HCT116 (cell line): ENCODE data around the gene B3GNT4. TPM values are rescaled to one million over a fixed set of nuclear protein-coding genes. Genes with fewer than 3 reads are reported as not detected.

ENCODE experiments used
- ATAC-seq: fragments of 200-7000 bp; cut with Tn5 transposase; 2 replicates; pipeline ENCODE4 v1.9.1; 2020; ENCODE audit warnings: mild to moderate bottlenecking, moderate library complexity
- BruUV-seq: library from RNA; stranded (reverse); fragments of 400-500 nt; replicated peaks from 2 replicates; lab custom pipeline; 2021; lab: Mats Ljungman, UMichigan
- CTCF ChIA-PET: fragments of 300-600 bp; sonication (Branson Sonifier 250); formaldehyde crosslinking; loops from one replicate; lab custom pipeline; 2021; ENCODE audit warnings: antibody characterized with exemption; lab: Charles Lee
- POLR2A ChIA-PET: fragments of 300-600, 350-600 bp; sonication (Branson Sonifier 250); formaldehyde crosslinking; loops from one replicate; lab custom pipeline; 2021; ENCODE audit warnings: antibody characterized with exemption; lab: Charles Lee
- RAD21 ChIA-PET, 2 experiments: fragments of 300-600 bp; sonication (Branson Sonifier 250); formaldehyde crosslinking; loops; one replicate each; lab custom pipeline; 2023; ENCODE audit warnings: low total read pairs in 2 of 2; ENCODE audit not compliant: uncharacterized antibody in 2 of 2, unreplicated experiment in 2 of 2, low non-redundant PET in 1 of 2; lab: Charles Lee
- DNase-seq: peaks from one replicate; pipeline ENCODE4 v3.0.0-alpha.2; 2010; ENCODE audit warnings: low read depth, low spot score
- H2AFZ ChIP-seq: fragments of 200-600 bp; shearing (Covaris generic), sonication (generic); 2 replicates; pipeline ENCODE4 v1.6.1; 2017; ENCODE audit warnings: low read depth, mixed run types, mixed read lengths, antibody characterized with exemption, low read length; ENCODE audit not compliant: poor library complexity, severe bottlenecking
- H3K27ac ChIP-seq: 2 replicates; pipeline ENCODE4 v1.5.1; 2012; ENCODE audit warnings: low read depth, low read length
- H3K27me3 ChIP-seq: fragments of 200-600 bp; sonication (generic); 2 replicates; pipeline ENCODE4 v1.6.1; 2016; ENCODE audit warnings: mixed run types, low read length, mixed read lengths; ENCODE audit not compliant: insufficient read depth
- H3K36me3 ChIP-seq, 2 experiments: fragments of 200-500 bp in 1 of 2; fragments of 200-600 bp in 1 of 2; sonication (Bioruptor generic) in 1 of 2; sonication (generic) in 1 of 2; 2 replicates each; pipeline versions ENCODE4 v1.5.1 to v1.6.1; 2014 to 2016; ENCODE audit warnings: low read length in 2 of 2, inconsistent platforms in 1 of 2, mixed read lengths in 1 of 2, mixed run types in 1 of 2; ENCODE audit not compliant: insufficient read depth in 2 of 2, control insufficient read depth in 1 of 2
- H3K4me1 ChIP-seq, 2 experiments: fragments of 200-600 bp in 1 of 2; sonication (generic) in 1 of 2; 2 replicates each; pipeline versions ENCODE4 v1.5.1 to v1.6.1; 2012 to 2017; ENCODE audit warnings: low read length in 2 of 2, inconsistent platforms in 1 of 2, mild to moderate bottlenecking in 1 of 2, mixed read lengths in 1 of 2, mixed run types in 1 of 2, moderate library complexity in 1 of 2; ENCODE audit not compliant: insufficient read depth in 2 of 2, control insufficient read depth in 1 of 2
- H3K4me2 ChIP-seq: fragments of 200-600 bp; sonication (generic); 2 replicates; pipeline ENCODE4 v1.6.1; 2017; ENCODE audit warnings: mixed run types, low read length, mixed read lengths
- H3K4me3 ChIP-seq, 2 experiments: fragments of 200-600 bp in 1 of 2; sonication (generic) in 1 of 2; replicated peaks in 1 of 2; 2 replicates each; pipeline ENCODE4 v1.5.1; 2011 to 2016; ENCODE audit warnings: low read length in 2 of 2, control low read depth in 1 of 2, low read depth in 1 of 2, mild to moderate bottlenecking in 1 of 2, mixed read lengths in 1 of 2, mixed run types in 1 of 2
- H3K79me2 ChIP-seq: fragments of 200-600 bp; sonication (generic); 2 replicates; pipeline ENCODE4 v1.6.1; 2017; ENCODE audit warnings: mild to moderate bottlenecking, mixed run types, low read length, moderate library complexity, mixed read lengths; ENCODE audit not compliant: insufficient read depth
- H3K9ac ChIP-seq: fragments of 200-600 bp; sonication (generic); 2 replicates; pipeline ENCODE4 v1.6.1; 2016; ENCODE audit warnings: low read length, mixed read lengths
- H3K9me2 ChIP-seq: fragments of 200-600 bp; sonication (generic), shearing (Covaris generic); 2 replicates; pipeline ENCODE4 v1.6.1; 2017; ENCODE audit warnings: mixed run types, mild to moderate bottlenecking, moderate library complexity; ENCODE audit not compliant: insufficient read depth
- H3K9me3 ChIP-seq, 2 experiments: fragments of 200-500 bp in 1 of 2; fragments of 200-600 bp in 1 of 2; sonication (Bioruptor generic) in 1 of 2; sonication (generic) in 1 of 2; 2 replicates each; pipeline ENCODE4 v1.6.1; 2014 to 2017; ENCODE audit warnings: low read length in 2 of 2, mixed read lengths in 2 of 2, inconsistent platforms in 1 of 2, low read depth in 1 of 2, mild to moderate bottlenecking in 1 of 2, mixed run types in 1 of 2, moderate library complexity in 1 of 2; ENCODE audit not compliant: control insufficient read depth in 1 of 2, insufficient read depth in 1 of 2
- H4K20me1 ChIP-seq: fragments of 200-600 bp; sonication (generic), shearing (Covaris generic); 2 replicates; pipeline ENCODE4 v1.6.1; 2017; ENCODE audit warnings: mixed run types, mild to moderate bottlenecking, moderate library complexity; ENCODE audit not compliant: insufficient read depth
- CEBPB ChIP-seq: IDR thresholded peaks from 2 replicates; pipeline ENCODE4 v1.6.1; 2012; ENCODE audit warnings: low read depth
- EZH2 ChIP-seq: fragments of 200-600 bp; sonication (generic); IDR thresholded peaks from 2 replicates; pipeline ENCODE4 v1.6.1; 2017; ENCODE audit warnings: antibody characterized with exemption, mixed run types
- POLR2AphosphoS5 ChIP-seq: IDR thresholded peaks from 2 replicates; pipeline ENCODE4 v1.6.1; 2011; ENCODE audit warnings: mild to moderate bottlenecking, low read depth, low read length, moderate library complexity
- RAD21 ChIP-seq: IDR thresholded peaks from 2 replicates; pipeline ENCODE4 v1.6.1; 2012; ENCODE audit warnings: low read depth, mild to moderate bottlenecking
- SP1 ChIP-seq: IDR thresholded peaks from 2 replicates; pipeline ENCODE4 v1.6.1; 2012; ENCODE audit warnings: low read depth
- SRF ChIP-seq: IDR thresholded peaks from 2 replicates; pipeline ENCODE4 v1.6.1; 2012; ENCODE audit warnings: low read depth
- YY1 ChIP-seq: IDR thresholded peaks from 2 replicates; pipeline ENCODE4 v1.6.1; 2011; ENCODE audit warnings: low read length, low read depth, moderate library complexity, mild to moderate bottlenecking; ENCODE audit not compliant: insufficient replicate concordance; ENCODE audit errors: extremely low read depth
- ZFX ChIP-seq: fragments of 450-650 bp; IDR thresholded peaks from 2 replicates; pipeline ENCODE4 v1.6.1; 2017
- intact Hi-C: fragments of 100-400 bp; cut with micrococcal nuclease; formaldehyde crosslinking; loops from 2 replicates; pipeline ENCODE4 v1.10.0; 2022
- total RNA-seq: library from RNA; stranded (reverse); gene quantifications from one replicate; pipeline ENCODE4 v1.2.1, GENCODE V29; 2021; ENCODE audit not compliant: unreplicated experiment
- TF ChIP-seq, protein P1 (sequence below), 3 experiments: fragments of 200-600 bp in 1 of 3; sonication (generic) in 1 of 3; IDR thresholded peaks in 2 of 3; conservative IDR thresholded peaks in 1 of 3; 2 replicates each; pipeline ENCODE4 v1.5.1; 2012 to 2017; ENCODE audit warnings: low read depth in 2 of 3, low read length in 2 of 3, antibody characterized with exemption in 1 of 3, borderline replicate concordance in 1 of 3, control low read depth in 1 of 3, mild to moderate bottlenecking in 1 of 3, mixed read lengths in 1 of 3, mixed run types in 1 of 3, moderate library complexity in 1 of 3; ENCODE audit not compliant: insufficient read depth in 1 of 3
- TF ChIP-seq, protein P2 (sequence below): IDR thresholded peaks from 2 replicates; pipeline ENCODE4 v1.6.1; 2012
- TF ChIP-seq, protein P3 (sequence below): IDR thresholded peaks from 2 replicates; pipeline ENCODE4 v1.6.1; 2012; ENCODE audit warnings: low read depth

Gene B3GNT4
- total RNA-seq, 1 experiment from 2014 or later = 7.1 TPM

- BruUV-seq = no TSS peak
- Histone ChIP-seq H3K4me3 (no peak overlapping the region), H4K20me1 (no peaks in the 10 kb centered on the region), H3K4me2 (no peak overlapping the region), H3K9me2 (no peaks in the 10 kb centered on the region), H3K9me3 (peaks cover 0 to 10% of the 10 kb centered on the region in 2 experiments; a peak in 2 of 4 replicates), H3K79me2 (no peaks in the 10 kb centered on the region), H3K36me3 (no peaks in the 10 kb centered on the region), H3K27ac (no peak overlapping the region), H2AFZ (peak overlapping the region; percentile 78), H3K9ac (no peak overlapping the region), H3K27me3 (no peaks in the 10 kb centered on the region), H3K4me1 (no peaks in the 10 kb centered on the region)
- DNase-seq (peak; percentile 72), ATAC-seq (peak; percentile 98)
- intact Hi-C loops = loop anchor here (1.0 to 2.0 kb wide), 3 partner anchors 60 to 137 kb away; no protein-coding TSS in a partner anchor
- ChIA-PET POLR2A (no interaction called here), RAD21 (interaction anchor here (0.6 to 0.9 kb wide), 5 partner anchors 12 to 137 kb away, joined by 3 to 5 read pairs (median 3); partner anchors contain the start of gene B3GNT4 (in 1 of the 2)), CTCF (interaction anchor here (0.6 to 1.8 kb wide), 7 partner anchors 12 to 273 kb away, joined by 3 to 12 read pairs (median 3); partner anchors contain the start of genes B3GNT4 and CFAP251)
- no peak for TF ChIP-seq CEBPB
- no peak for TF ChIP-seq EZH2
- TF ChIP-seq, protein P1, sequence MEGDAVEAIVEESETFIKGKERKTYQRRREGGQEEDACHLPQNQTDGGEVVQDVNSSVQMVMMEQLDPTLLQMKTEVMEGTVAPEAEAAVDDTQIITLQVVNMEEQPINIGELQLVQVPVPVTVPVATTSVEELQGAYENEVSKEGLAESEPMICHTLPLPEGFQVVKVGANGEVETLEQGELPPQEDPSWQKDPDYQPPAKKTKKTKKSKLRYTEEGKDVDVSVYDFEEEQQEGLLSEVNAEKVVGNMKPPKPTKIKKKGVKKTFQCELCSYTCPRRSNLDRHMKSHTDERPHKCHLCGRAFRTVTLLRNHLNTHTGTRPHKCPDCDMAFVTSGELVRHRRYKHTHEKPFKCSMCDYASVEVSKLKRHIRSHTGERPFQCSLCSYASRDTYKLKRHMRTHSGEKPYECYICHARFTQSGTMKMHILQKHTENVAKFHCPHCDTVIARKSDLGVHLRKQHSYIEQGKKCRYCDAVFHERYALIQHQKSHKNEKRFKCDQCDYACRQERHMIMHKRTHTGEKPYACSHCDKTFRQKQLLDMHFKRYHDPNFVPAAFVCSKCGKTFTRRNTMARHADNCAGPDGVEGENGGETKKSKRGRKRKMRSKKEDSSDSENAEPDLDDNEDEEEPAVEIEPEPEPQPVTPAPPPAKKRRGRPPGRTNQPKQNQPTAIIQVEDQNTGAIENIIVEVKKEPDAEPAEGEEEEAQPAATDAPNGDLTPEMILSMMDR (IDR thresholded peaks at IDR 0.05 in 2 of 3, conservative IDR thresholded peaks at IDR 0.05 in 1 of 3; ENCODE audit: borderline replicate concordance in 1 of 3, insufficient read depth in 1 of 3, low read depth in 2 of 3, low read length in 2 of 3) = peak; percentile 89 to 95 (median 91)
- TF ChIP-seq YY1 = no peak
- peak; percentile 93 for TF ChIP-seq RAD21
- TF ChIP-seq ZFX = no peak
- TF ChIP-seq, protein P2, sequence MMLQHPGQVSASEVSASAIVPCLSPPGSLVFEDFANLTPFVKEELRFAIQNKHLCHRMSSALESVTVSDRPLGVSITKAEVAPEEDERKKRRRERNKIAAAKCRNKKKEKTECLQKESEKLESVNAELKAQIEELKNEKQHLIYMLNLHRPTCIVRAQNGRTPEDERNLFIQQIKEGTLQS = no peak
- TF ChIP-seq SRF = no peak
- TF ChIP-seq SP1 = no peak
- no peak for TF ChIP-seq POLR2AphosphoS5
- TF ChIP-seq, protein P3, sequence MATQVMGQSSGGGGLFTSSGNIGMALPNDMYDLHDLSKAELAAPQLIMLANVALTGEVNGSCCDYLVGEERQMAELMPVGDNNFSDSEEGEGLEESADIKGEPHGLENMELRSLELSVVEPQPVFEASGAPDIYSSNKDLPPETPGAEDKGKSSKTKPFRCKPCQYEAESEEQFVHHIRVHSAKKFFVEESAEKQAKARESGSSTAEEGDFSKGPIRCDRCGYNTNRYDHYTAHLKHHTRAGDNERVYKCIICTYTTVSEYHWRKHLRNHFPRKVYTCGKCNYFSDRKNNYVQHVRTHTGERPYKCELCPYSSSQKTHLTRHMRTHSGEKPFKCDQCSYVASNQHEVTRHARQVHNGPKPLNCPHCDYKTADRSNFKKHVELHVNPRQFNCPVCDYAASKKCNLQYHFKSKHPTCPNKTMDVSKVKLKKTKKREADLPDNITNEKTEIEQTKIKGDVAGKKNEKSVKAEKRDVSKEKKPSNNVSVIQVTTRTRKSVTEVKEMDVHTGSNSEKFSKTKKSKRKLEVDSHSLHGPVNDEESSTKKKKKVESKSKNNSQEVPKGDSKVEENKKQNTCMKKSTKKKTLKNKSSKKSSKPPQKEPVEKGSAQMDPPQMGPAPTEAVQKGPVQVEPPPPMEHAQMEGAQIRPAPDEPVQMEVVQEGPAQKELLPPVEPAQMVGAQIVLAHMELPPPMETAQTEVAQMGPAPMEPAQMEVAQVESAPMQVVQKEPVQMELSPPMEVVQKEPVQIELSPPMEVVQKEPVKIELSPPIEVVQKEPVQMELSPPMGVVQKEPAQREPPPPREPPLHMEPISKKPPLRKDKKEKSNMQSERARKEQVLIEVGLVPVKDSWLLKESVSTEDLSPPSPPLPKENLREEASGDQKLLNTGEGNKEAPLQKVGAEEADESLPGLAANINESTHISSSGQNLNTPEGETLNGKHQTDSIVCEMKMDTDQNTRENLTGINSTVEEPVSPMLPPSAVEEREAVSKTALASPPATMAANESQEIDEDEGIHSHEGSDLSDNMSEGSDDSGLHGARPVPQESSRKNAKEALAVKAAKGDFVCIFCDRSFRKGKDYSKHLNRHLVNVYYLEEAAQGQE = no peak
Measured at GRCh38 chr12:122190842-122191668, 12.5 kb upstream of the B3GNT4 start.
